Keratinocyte (primary cell): ENCODE data around the gene APP. TPM values are rescaled to one million over a fixed set of nuclear protein-coding genes. Genes with fewer than 3 reads are reported as not detected.

Experiments
- DNase-seq: peaks from one replicate; pipeline ENCODE4 v3.0.0-alpha.2; 2011; ENCODE audit warnings: low read depth, missing footprints, low spot score
- FAIRE-seq: peaks from 2 replicates; lab custom pipeline; 2011; peaks lifted over from hg19 to GRCh38; lab: Jason Lieb, UNC
- H2AFZ ChIP-seq: 2 replicates; pipeline ENCODE4 v1.6.0; 2012; ENCODE audit warnings: low read length, control low read depth, inconsistent platforms; ENCODE audit not compliant: control insufficient read depth
- H3K27ac ChIP-seq: 2 replicates; pipeline ENCODE4 v1.5.1; 2011; ENCODE audit warnings: low read length; ENCODE audit not compliant: control insufficient read depth, insufficient read depth
- H3K27me3 ChIP-seq: 3 replicates; pipeline ENCODE4 v1.6.0; 2011; ENCODE audit warnings: low read length; ENCODE audit not compliant: control insufficient read depth, insufficient read depth; ENCODE audit errors: extremely low read depth
- H3K36me3 ChIP-seq, 2 experiments: 2 replicates in 1 of 2; 3 replicates in 1 of 2; pipeline ENCODE4 v1.5.1; 2011; ENCODE audit warnings: low read length in 2 of 2, mild to moderate bottlenecking in 1 of 2; ENCODE audit not compliant: control insufficient read depth in 2 of 2, insufficient read depth in 2 of 2; ENCODE audit errors: extremely low read depth in 1 of 2
- H3K4me1 ChIP-seq: 3 replicates; pipeline ENCODE4 v1.5.1; 2011; ENCODE audit warnings: low read length; ENCODE audit not compliant: control insufficient read depth, insufficient read depth; ENCODE audit errors: extremely low read depth
- H3K4me2 ChIP-seq: 3 replicates; pipeline ENCODE4 v1.6.0; 2011; ENCODE audit warnings: low read depth, low read length; ENCODE audit not compliant: control insufficient read depth, insufficient read depth; ENCODE audit errors: extremely low read depth
- H3K4me3 ChIP-seq, 3 experiments: fragments of 200-600 bp in 1 of 3; sonication (generic) in 1 of 3; 2 replicates in 2 of 3; 3 replicates in 1 of 3; pipeline ENCODE4 v1.5.1; 2011 to 2016; ENCODE audit warnings: low read length in 3 of 3, mild to moderate bottlenecking in 3 of 3, control low read depth in 2 of 3, inconsistent platforms in 1 of 3, low read depth in 1 of 3, mixed read lengths in 1 of 3, mixed run types in 1 of 3, moderate library complexity in 1 of 3; ENCODE audit not compliant: control insufficient read depth in 2 of 3, insufficient read depth in 2 of 3; ENCODE audit errors: extremely low read depth in 1 of 3
- H3K79me2 ChIP-seq: 2 replicates; pipeline ENCODE4 v1.6.0; 2012; ENCODE audit warnings: low read length; ENCODE audit not compliant: control insufficient read depth, insufficient read depth
- H3K9ac ChIP-seq: 3 replicates; pipeline ENCODE4 v1.6.0; 2011; ENCODE audit warnings: low read length; ENCODE audit not compliant: control insufficient read depth, insufficient read depth; ENCODE audit errors: extremely low read depth
- H3K9me1 ChIP-seq: 3 replicates; pipeline ENCODE4 v1.6.0; 2011; ENCODE audit warnings: low read length; ENCODE audit not compliant: control insufficient read depth, insufficient read depth; ENCODE audit errors: extremely low read depth
- H3K9me3 ChIP-seq: 2 replicates; pipeline ENCODE4 v1.5.1; 2012; ENCODE audit warnings: low read depth, low read length; ENCODE audit not compliant: control insufficient read depth
- H4K20me1 ChIP-seq: 3 replicates; pipeline ENCODE4 v1.6.0; 2011; ENCODE audit warnings: low read length; ENCODE audit not compliant: control insufficient read depth, insufficient read depth; ENCODE audit errors: extremely low read depth
- CTCF ChIP-seq, 3 experiments: IDR thresholded peaks in 1 of 3; conservative IDR thresholded peaks in 1 of 3; optimal IDR thresholded peaks in 1 of 3; 2 replicates in 2 of 3; 3 replicates in 1 of 3; pipeline versions ENCODE3 to v1.5.1; 2011; ENCODE audit warnings: low read length in 3 of 3, mild to moderate bottlenecking in 3 of 3, moderate library complexity in 2 of 3, control low read depth in 1 of 3, inconsistent platforms in 1 of 3; ENCODE audit not compliant: insufficient read depth in 2 of 3; ENCODE audit errors: extremely low read depth in 1 of 3
- EZH2 ChIP-seq: IDR thresholded peaks from one replicate; pipeline ENCODE4 v1.6.1; 2012; ENCODE audit warnings: inconsistent platforms, mild to moderate bottlenecking, low read length, moderate library complexity
- dilution Hi-C: fragments of 300-500 bp; cut with MboI; formaldehyde crosslinking; loops from one replicate; pipeline ENCODE4 v1.7.0; 2020; ENCODE audit warnings: low sequenced_read_pairs; ENCODE audit not compliant: extremely low pct_ligation_motif_present
- polyA plus RNA-seq, 5 experiments: library from polyadenylated mRNA; depleted of rRNA in 3 of 5; stranded (reverse) in 3 of 5; stranded (forward) in 1 of 5; unstranded in 1 of 5; fragments of >200 nt; gene quantifications; 1 replicate in 1 of 5; 2 replicates in 3 of 5; 3 replicates in 1 of 5; pipeline versions ENCODE4 v1.2.1 to v1.2.3, GENCODE V29; 2011 to 2012; ENCODE audit warnings: missing spikeins in 2 of 5, low read depth in 1 of 5, low replicate concordance in 1 of 5

Gene APP
- polyA plus RNA-seq, 1 donor (not counting 4 experiments of a cell fraction or from before 2014, with no cell fraction given), result 1,015 TPM

- H3K9me3 ChIP-seq, result no peaks in the 10 kb centered on the region
- H3K4me2 ChIP-seq, result no peak overlapping the region
- H3K4me3 ChIP-seq, result no peak overlapping the region
- peak overlapping the region; percentile 64 for H3K27ac ChIP-seq
- dilution Hi-C loops, result no loop called here
- H3K9ac ChIP-seq, result no peak overlapping the region
- FAIRE-seq, result no peak
- TF ChIP-seq EZH2 (no peak), CTCF (optimal IDR thresholded peaks at IDR 0.05 in 1 of 3, IDR thresholded peaks at IDR 0.05 in 1 of 3, conservative IDR thresholded peaks at IDR 0.05 in 1 of 3; ENCODE audit: extremely low read depth in 1 of 3, insufficient read depth in 2 of 3, low read length in 3 of 3) (no peak)
- DNase-seq, result no peak
- peaks cover 98% of the 10 kb centered on the region for H3K79me2 ChIP-seq
- no peak overlapping the region for H2AFZ ChIP-seq
- H3K9me1 ChIP-seq, result no peaks in the 10 kb centered on the region
- H4K20me1 ChIP-seq, result peaks cover 36% of the 10 kb centered on the region
- peaks cover 6% of the 10 kb centered on the region for H3K4me1 ChIP-seq
- peaks cover 9 to 15% of the 10 kb centered on the region in 2 experiments for H3K36me3 ChIP-seq
- H3K27me3 ChIP-seq, result no peaks in the 10 kb centered on the region
These were observed 33.0 kb downstream of the APP start for GRCh38 chr21:26137379-26138060.

- H3K4me1 ChIP-seq, result peaks cover 10% of the 10 kb centered on the region
- no peak overlapping the region for H3K4me3 ChIP-seq
- no peaks in the 10 kb centered on the region for H3K9me1 ChIP-seq
- no peak overlapping the region for H3K4me2 ChIP-seq
- H4K20me1 ChIP-seq, result peaks cover 32% of the 10 kb centered on the region
- peaks cover 5 to 10% of the 10 kb centered on the region in 2 experiments for H3K36me3 ChIP-seq
- H3K27ac ChIP-seq, result no peak overlapping the region
- H3K9me3 ChIP-seq, result no peaks in the 10 kb centered on the region
- no peaks in the 10 kb centered on the region for H3K27me3 ChIP-seq
- no peak overlapping the region for H2AFZ ChIP-seq
- dilution Hi-C loops, result no loop called here
- DNase-seq, result no peak
- H3K79me2 ChIP-seq, result peaks cover 98% of the 10 kb centered on the region
- H3K9ac ChIP-seq, result no peak overlapping the region
- no peak for FAIRE-seq
- no peak for TF ChIP-seq CTCF (optimal IDR thresholded peaks at IDR 0.05 in 1 of 3, IDR thresholded peaks at IDR 0.05 in 1 of 3, conservative IDR thresholded peaks at IDR 0.05 in 1 of 3; ENCODE audit: extremely low read depth in 1 of 3, insufficient read depth in 2 of 3, low read length in 3 of 3)
- TF ChIP-seq EZH2, result no peak
These were observed 33.9 kb downstream of the APP start for GRCh38 chr21:26136671-26137070.
